ENCODE measurements around the gene EWSR1.
A peak's percentile ranks its signal among the peaks of the same experiment; 100 is the strongest.

EWSR1 gene

GRCh38 chr22:29313576-29314466, 45.8 kb downstream of the EWSR1 start:
- H3K9ac ChIP-seq (ENCODE audit: low read length), result no peak overlapping the region
- no peaks in the 10 kb centered on the region for H3K9me3 ChIP-seq (ENCODE audit: control insufficient read depth, insufficient read depth, low read depth, low read length)
- H3K4me3 ChIP-seq (ENCODE audit: low read depth, low read length), result peak overlapping the region; percentile 45; the same call in 1 of the 2 replicates
- H3K27ac ChIP-seq (ENCODE audit: low read depth, low read length), result no peak overlapping the region
- peaks cover 47% of the 10 kb centered on the region for H3K27me3 ChIP-seq (ENCODE audit: control insufficient read depth, insufficient read depth, low read length)
- H3K36me3 ChIP-seq (ENCODE audit: control insufficient read depth, insufficient read depth, low read length), result no peaks in the 10 kb centered on the region
- H3K4me1 ChIP-seq (ENCODE audit: control insufficient read depth, insufficient read depth, low read length), result peaks cover 24% of the 10 kb centered on the region

- H3K4me3 ChIP-seq (ENCODE audit: low read depth, low read length), result peak overlapping the region; percentile 45
- peaks cover 20% of the 10 kb centered on the region for H3K4me1 ChIP-seq (ENCODE audit: control insufficient read depth, insufficient read depth, low read length)
- no peaks in the 10 kb centered on the region for H3K9me3 ChIP-seq (ENCODE audit: control insufficient read depth, insufficient read depth, low read depth, low read length)
- H3K36me3 ChIP-seq (ENCODE audit: control insufficient read depth, insufficient read depth, low read length), result no peaks in the 10 kb centered on the region
- H3K27me3 ChIP-seq (ENCODE audit: control insufficient read depth, insufficient read depth, low read length), result peaks cover 47% of the 10 kb centered on the region
- peak overlapping the region; percentile 52 for H3K9ac ChIP-seq (ENCODE audit: low read length)
- H3K27ac ChIP-seq (ENCODE audit: low read depth, low read length), result no peak overlapping the region
Observed at GRCh38 chr22:29314537-29315285, 46.6 kb downstream of the EWSR1 start.

DNA sequence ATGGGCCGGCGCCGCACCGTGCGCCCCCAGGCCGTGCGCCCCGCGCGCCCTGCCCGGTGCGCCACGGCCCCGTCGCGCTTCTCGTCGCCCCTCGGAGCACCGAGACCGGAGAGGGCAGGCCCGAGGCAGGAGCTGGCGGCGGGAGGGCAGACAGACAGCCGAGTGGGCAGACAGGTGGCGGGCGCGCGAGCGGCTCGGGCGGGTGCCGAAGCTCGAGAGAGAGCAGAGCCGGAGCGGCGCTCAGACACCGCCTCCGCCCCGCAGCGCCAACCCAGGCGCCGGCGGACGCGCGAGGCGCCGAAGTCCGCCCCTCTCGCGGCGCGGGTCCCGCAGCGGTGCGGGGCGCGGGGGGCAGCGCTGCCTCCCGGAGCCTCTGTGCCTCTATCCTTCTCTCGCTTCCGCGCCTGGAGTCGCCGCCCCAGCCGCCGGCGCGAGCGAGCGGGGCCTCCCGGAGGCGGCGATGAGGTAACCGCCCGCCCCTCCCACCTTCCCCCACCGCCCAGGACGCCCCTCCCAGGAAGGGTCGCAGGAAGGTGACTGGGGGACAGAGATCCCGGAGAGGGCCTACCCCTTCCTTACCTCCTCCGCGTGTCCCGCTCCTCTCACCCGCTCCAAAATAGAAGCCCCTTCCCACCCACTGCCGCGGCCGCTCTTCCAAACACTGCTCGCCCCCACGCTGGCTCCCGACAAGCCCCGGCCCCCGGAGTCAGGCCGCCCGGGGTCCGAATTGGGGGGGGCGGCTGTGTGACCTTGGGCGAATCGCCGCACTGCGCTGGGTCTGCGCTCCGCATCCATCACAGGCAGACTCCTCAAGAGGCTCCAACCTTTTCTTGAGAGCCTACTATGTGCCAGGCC, 47.4 kb downstream of the EWSR1 start, which contains the start of gene RASL10A:
Gene RASL10A, minus strand, starts transcription at position 412 of the 855 bp plus-strand sequence. CDS start 451 bp downstream, outside the sequence.
- Histone ChIP-seq H3K4me1 (ENCODE audit: control insufficient read depth, insufficient read depth, low read length) (peaks cover 16% of the 10 kb centered on the region), H3K27me3 (ENCODE audit: control insufficient read depth, insufficient read depth, low read length) (peaks cover 47% of the 10 kb centered on the region), H3K4me3 (ENCODE audit: low read depth, low read length) (peak within 1 kb of the TSS; percentile 45), H3K9ac (ENCODE audit: low read length) (peak within 1 kb of the TSS; percentile 52), H3K9me3 (ENCODE audit: control insufficient read depth, insufficient read depth, low read depth, low read length) (no peaks in the 10 kb centered on the region), H3K36me3 (ENCODE audit: control insufficient read depth, insufficient read depth, low read length) (no peaks in the 10 kb centered on the region), H3K27ac (ENCODE audit: low read depth, low read length) (no peak within 1 kb of the TSS)

DNA sequence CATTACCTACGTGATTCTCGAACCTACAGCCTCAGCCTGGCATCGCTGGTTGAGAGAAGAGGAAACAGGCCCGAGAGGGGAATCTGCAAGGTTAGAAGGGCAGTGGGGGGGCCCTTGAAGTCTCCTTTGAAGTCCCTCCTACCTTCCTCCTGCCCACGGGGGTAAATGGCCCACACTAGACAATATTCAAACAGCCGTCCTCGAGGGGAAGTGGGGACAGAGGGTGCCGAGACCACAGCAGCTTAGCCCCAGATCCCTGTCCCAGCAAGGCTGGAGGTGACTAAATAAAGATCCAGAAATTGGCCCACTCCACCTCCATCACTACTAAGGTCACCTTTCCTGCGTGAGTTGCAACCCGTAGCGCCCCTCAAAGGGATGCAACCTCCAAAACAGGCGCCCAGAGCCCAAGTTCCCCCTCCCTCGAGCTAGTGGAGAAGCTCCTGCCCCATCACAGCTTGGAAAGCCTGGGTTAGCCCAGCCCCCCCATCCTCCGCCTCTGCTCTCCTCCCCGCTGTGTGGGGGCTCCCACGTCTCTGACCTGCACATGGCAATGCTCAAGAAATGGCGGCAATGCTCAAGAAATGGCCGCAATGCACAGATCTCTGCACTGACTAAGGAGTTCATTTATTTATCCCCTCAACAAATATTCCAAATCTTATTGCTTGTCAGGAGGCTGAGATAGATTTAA, 48.2 kb downstream of the EWSR1 start:
- Histone ChIP-seq H3K27ac (ENCODE audit: low read depth, low read length) (no peak overlapping the region), H3K27me3 (ENCODE audit: control insufficient read depth, insufficient read depth, low read length) (peaks cover 47% of the 10 kb centered on the region), H3K4me1 (ENCODE audit: control insufficient read depth, insufficient read depth, low read length) (peaks cover 10% of the 10 kb centered on the region), H3K36me3 (ENCODE audit: control insufficient read depth, insufficient read depth, low read length) (no peaks in the 10 kb centered on the region), H3K9ac (ENCODE audit: low read length) (no peak overlapping the region), H3K9me3 (ENCODE audit: control insufficient read depth, insufficient read depth, low read depth, low read length) (no peaks in the 10 kb centered on the region), H3K4me3 (ENCODE audit: low read depth, low read length) (no peak overlapping the region)

DNA sequence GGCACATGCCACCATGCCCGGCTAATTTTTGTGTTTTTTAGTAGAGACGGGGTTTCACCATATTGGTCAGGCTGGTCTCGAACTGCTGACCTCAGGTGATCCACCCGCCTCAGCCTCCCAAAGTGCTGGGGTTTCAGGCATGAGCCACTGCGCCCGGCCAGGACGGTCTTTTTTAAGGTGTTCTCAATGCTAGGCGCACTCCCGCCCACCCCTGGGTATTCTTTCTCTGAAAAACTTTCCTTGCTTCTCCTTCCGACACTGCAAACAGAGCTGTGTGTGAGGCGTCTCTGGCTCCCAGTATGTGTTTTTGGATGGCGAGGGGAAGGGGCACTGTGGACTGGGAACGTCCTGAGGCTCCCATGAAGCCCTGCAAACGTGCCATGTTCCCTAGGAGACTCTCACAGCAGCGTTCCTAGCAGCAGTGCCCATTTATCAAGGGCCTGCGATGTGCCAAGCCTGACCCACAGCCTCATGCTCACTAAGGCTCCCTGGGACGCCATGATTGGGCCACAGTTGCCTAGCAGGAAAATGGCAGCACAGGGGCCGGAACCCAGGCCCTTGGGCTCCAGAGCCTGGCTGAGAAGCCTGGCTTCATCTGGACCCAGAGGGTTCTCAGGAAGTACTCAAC, 49.9 kb downstream of the EWSR1 start:
- Histone ChIP-seq H3K4me3 (ENCODE audit: low read depth, low read length) (no peak overlapping the region), H3K9me3 (ENCODE audit: control insufficient read depth, insufficient read depth, low read depth, low read length) (no peaks in the 10 kb centered on the region), H3K27ac (ENCODE audit: low read depth, low read length) (no peak overlapping the region), H3K27me3 (ENCODE audit: control insufficient read depth, insufficient read depth, low read length) (peaks cover 44% of the 10 kb centered on the region), H3K36me3 (ENCODE audit: control insufficient read depth, insufficient read depth, low read length) (no peaks in the 10 kb centered on the region), H3K9ac (ENCODE audit: low read length) (no peak overlapping the region), H3K4me1 (ENCODE audit: control insufficient read depth, insufficient read depth, low read length) (peaks cover 10% of the 10 kb centered on the region)

GRCh38 chr22:29319072-29319471, 51.0 kb downstream of the EWSR1 start:
- Histone ChIP-seq H3K9me3 (ENCODE audit: control insufficient read depth, insufficient read depth, low read depth, low read length) (no peaks in the 10 kb centered on the region), H3K4me1 (ENCODE audit: control insufficient read depth, insufficient read depth, low read length) (peaks cover 8% of the 10 kb centered on the region), H3K4me3 (ENCODE audit: low read depth, low read length) (no peak overlapping the region), H3K36me3 (ENCODE audit: control insufficient read depth, insufficient read depth, low read length) (no peaks in the 10 kb centered on the region), H3K27me3 (ENCODE audit: control insufficient read depth, insufficient read depth, low read length) (peaks cover 32% of the 10 kb centered on the region), H3K27ac (ENCODE audit: low read depth, low read length) (no peak overlapping the region), H3K9ac (ENCODE audit: low read length) (no peak overlapping the region)

- Histone ChIP-seq H3K4me1 (ENCODE audit: control insufficient read depth, insufficient read depth, low read length) (no peaks in the 10 kb centered on the region), H3K27ac (ENCODE audit: low read depth, low read length) (no peak overlapping the region), H3K9me3 (ENCODE audit: control insufficient read depth, insufficient read depth, low read depth, low read length) (no peaks in the 10 kb centered on the region), H3K4me3 (ENCODE audit: low read depth, low read length) (no peak overlapping the region), H3K9ac (ENCODE audit: low read length) (no peak overlapping the region), H3K36me3 (ENCODE audit: control insufficient read depth, insufficient read depth, low read length) (no peaks in the 10 kb centered on the region), H3K27me3 (ENCODE audit: control insufficient read depth, insufficient read depth, low read length) (peaks cover 18% of the 10 kb centered on the region)
Observed at GRCh38 chr22:29320546-29320945, 52.5 kb downstream of the EWSR1 start.

GRCh38 chr22:29323641-29324040, 55.6 kb downstream of the EWSR1 start:
- Histone ChIP-seq H3K9me3 (ENCODE audit: control insufficient read depth, insufficient read depth, low read depth, low read length) (no peaks in the 10 kb centered on the region), H3K9ac (ENCODE audit: low read length) (no peak overlapping the region), H3K27me3 (ENCODE audit: control insufficient read depth, insufficient read depth, low read length) (no peaks in the 10 kb centered on the region), H3K4me3 (ENCODE audit: low read depth, low read length) (no peak overlapping the region), H3K4me1 (ENCODE audit: control insufficient read depth, insufficient read depth, low read length) (no peaks in the 10 kb centered on the region), H3K27ac (ENCODE audit: low read depth, low read length) (no peak overlapping the region), H3K36me3 (ENCODE audit: control insufficient read depth, insufficient read depth, low read length) (peaks cover 25% of the 10 kb centered on the region)

- H3K27me3 ChIP-seq (ENCODE audit: control insufficient read depth, insufficient read depth, low read length), result no peaks in the 10 kb centered on the region
- peaks cover 39% of the 10 kb centered on the region for H3K36me3 ChIP-seq (ENCODE audit: control insufficient read depth, insufficient read depth, low read length)
- no peaks in the 10 kb centered on the region for H3K9me3 ChIP-seq (ENCODE audit: control insufficient read depth, insufficient read depth, low read depth, low read length)
- no peak overlapping the region for H3K27ac ChIP-seq (ENCODE audit: low read depth, low read length)
- no peak overlapping the region for H3K9ac ChIP-seq (ENCODE audit: low read length)
- no peak overlapping the region for H3K4me3 ChIP-seq (ENCODE audit: low read depth, low read length)
- H3K4me1 ChIP-seq (ENCODE audit: control insufficient read depth, insufficient read depth, low read length), result no peaks in the 10 kb centered on the region
Observed at GRCh38 chr22:29325356-29325755, 57.3 kb downstream of the EWSR1 start.

GRCh38 chr22:29325785-29326315, 57.8 kb downstream of the EWSR1 start:
- Histone ChIP-seq H3K9me3 (ENCODE audit: control insufficient read depth, insufficient read depth, low read depth, low read length) (no peaks in the 10 kb centered on the region), H3K27me3 (ENCODE audit: control insufficient read depth, insufficient read depth, low read length) (no peaks in the 10 kb centered on the region), H3K4me1 (ENCODE audit: control insufficient read depth, insufficient read depth, low read length) (peaks cover 4% of the 10 kb centered on the region)

More at GRCh38 chr22:29325785-29326315, 57.8 kb downstream of the EWSR1 start:
- Histone ChIP-seq H3K36me3 (ENCODE audit: control insufficient read depth, insufficient read depth, low read length) (peaks cover 44% of the 10 kb centered on the region), H3K27ac (ENCODE audit: low read depth, low read length) (no peak overlapping the region), H3K4me3 (ENCODE audit: low read depth, low read length) (no peak overlapping the region), H3K9ac (ENCODE audit: low read length) (no peak overlapping the region)

Data from HUES6 (cell line).